Renal cortex interstitium (tissue), 11 donors: ENCODE measurements around the gene LTB4R. TPM values are rescaled to one million over a fixed set of nuclear protein-coding genes. Genes with fewer than 3 reads are reported as not detected.

ENCODE experiments used
- DNase-seq, 11 donors: peaks; one replicate each; pipeline ENCODE4 v3.0.0-alpha.2; 2013; ENCODE audit warnings: low read depth in 9 of 11, low spot score in 4 of 11; ENCODE audit errors: extremely low read depth in 1 of 11
- polyA plus RNA-seq, 3 donors: library from polyadenylated mRNA; unstranded; fragments of 120-200 nt; gene quantifications; one replicate each; pipeline ENCODE4 v1.2.1, GENCODE V29; 2013; ENCODE audit not compliant: insufficient read length in 3 of 3

The LTB4R gene
- polyA plus RNA-seq, 3 donors = 4.1 to 6.8 (median 5.6) TPM

GRCh38 chr14:24293525-24293924 is 17.8 kb upstream of the LTB4R start:
- no peak for DNase-seq

GRCh38 chr14:24296341-24297157 is 14.8 kb upstream of the LTB4R start:
- DNase-seq = peak in 4 of 11 donors; percentile 36 to 61 (median 49)

GRCh38 chr14:24297190-24297964 is 13.9 kb upstream of the LTB4R start:
- DNase-seq = no peak

GRCh38 chr14:24298892-24299254 is 12.4 kb upstream of the LTB4R start:
- no peak for DNase-seq

GRCh38 chr14:24299255-24300191 is 11.8 kb upstream of the LTB4R start, which contains the start of the genes DHRS1 and NOP9:
Gene DHRS1, minus strand, starts transcription at chr14:24299780. Its CDS starts 674 bp downstream, at chr14:24299106.
Gene NOP9, plus strand, starts transcription at chr14:24299850. Its CDS starts 105 bp downstream, at chr14:24299955.
- peak; percentile 78 to 91 (median 86) for DNase-seq

- no peak for DNase-seq
Observed at GRCh38 chr14:24300326-24300980, 10.8 kb upstream of the LTB4R start.

- DNase-seq = no peak
Observed at GRCh38 chr14:24304019-24304387, 7.3 kb upstream of the LTB4R start.

GRCh38 chr14:24307156-24307574 is 4.1 kb upstream of the LTB4R start:
- no peak for DNase-seq

GRCh38 chr14:24307575-24308341 is 3.5 kb upstream of the LTB4R start, which contains the start of gene CIDEB:
Gene CIDEB, minus strand, starts transcription at chr14:24307977. Its CDS starts 119 bp downstream, at chr14:24307858.
- DNase-seq = peak in 4 of 11 donors; percentile 38 to 50 (median 48)

- DNase-seq = no peak
Observed at GRCh38 chr14:24308342-24309124, 2.8 kb upstream of the LTB4R start.

GRCh38 chr14:24309538-24310264 is 1.6 kb upstream of the LTB4R start, which contains the start of gene LTB4R2:
Gene LTB4R2, plus strand, starts transcription at chr14:24310140. Its CDS starts 525 bp downstream, at chr14:24310665.
- no peak for DNase-seq

- DNase-seq = no peak
Observed at GRCh38 chr14:24310265-24310645, 1.0 kb upstream of the LTB4R start.

GRCh38 chr14:24311837-24312615 is 724 bp downstream of the LTB4R start:
- no peak for DNase-seq

- no peak for DNase-seq
Observed at GRCh38 chr14:24312736-24313507, 1.6 kb downstream of the LTB4R start.

- no peak for DNase-seq
Observed at GRCh38 chr14:24313913-24314312, 2.6 kb downstream of the LTB4R start.
